Central memory CD8-positive, alpha-beta T cell (primary cell): Measurements from ENCODE around the gene CFAP47.

Experiments
- ATAC-seq: fragments of 150-1000 bp; cut with Tn5 transposase; replicated peaks from 2 replicates; pipeline ENCODE4 v1.10.0; 2022; ENCODE audit warnings: mild to moderate bottlenecking, moderate FRiP score, moderate number of reproducible peaks; ENCODE audit not compliant: poor library complexity, severe bottlenecking; ENCODE audit errors: extremely low read depth
- DNase-seq, 2 donors: peaks; one replicate each; pipeline ENCODE4 v3.0.0; 2021; ENCODE audit warnings: low spot score in 2 of 2
- H3K27ac Mint-ChIP-seq: one replicate; pipeline ENCODE4 v1.8.0; 2022; ENCODE audit warnings: low read depth, mild to moderate bottlenecking, moderate library complexity, mixed read lengths
- H3K27me3 Mint-ChIP-seq: one replicate; pipeline ENCODE4 v1.8.0; 2022; ENCODE audit warnings: mixed read lengths
- H3K36me3 Mint-ChIP-seq: one replicate; pipeline ENCODE4 v1.8.0; 2022; ENCODE audit warnings: mild to moderate bottlenecking, moderate library complexity, mixed read lengths; ENCODE audit not compliant: insufficient read depth
- H3K4me1 Mint-ChIP-seq: one replicate; pipeline ENCODE4 v1.8.0; 2022; ENCODE audit warnings: mixed read lengths
- H3K4me3 Mint-ChIP-seq: one replicate; pipeline ENCODE4 v1.8.0; 2022; ENCODE audit warnings: mild to moderate bottlenecking, moderate library complexity, mixed read lengths
- H3K9me3 Mint-ChIP-seq: one replicate; pipeline ENCODE4 v1.8.0; 2022; ENCODE audit warnings: mixed read lengths

The CFAP47 gene

GRCh38 chrX:36431819-36432218 lies 512.3 kb downstream of the CFAP47 start:
- Mint-ChIP-seq H3K4me1 (no peaks in the 10 kb centered on the region), H3K27ac (no peak overlapping the region), H3K27me3 (no peaks in the 10 kb centered on the region)

GRCh38 chrX:36434522-36434921 lies 515.0 kb downstream of the CFAP47 start:
- no peak for ATAC-seq
- H3K9me3 Mint-ChIP-seq = peaks cover 13% of the 10 kb centered on the region
- H3K4me3 Mint-ChIP-seq = no peak overlapping the region
- H3K36me3 Mint-ChIP-seq = no peaks in the 10 kb centered on the region
- no peaks in the 10 kb centered on the region for H3K27me3 Mint-ChIP-seq
- no peak overlapping the region for H3K27ac Mint-ChIP-seq
- DNase-seq = no peak
- H3K4me1 Mint-ChIP-seq = no peaks in the 10 kb centered on the region

More at GRCh38 chrX:36431819-36432218, 512.3 kb downstream of the CFAP47 start:
- H3K4me3 Mint-ChIP-seq = no peak overlapping the region
- DNase-seq (no peak), ATAC-seq (no peak)
- peaks cover 5% of the 10 kb centered on the region for H3K9me3 Mint-ChIP-seq
- H3K36me3 Mint-ChIP-seq = no peaks in the 10 kb centered on the region
